ENCODE data around the gene CHRM2.

Gene CHRM2

GRCh38 chr7:136897676-136898075 is 29.2 kb downstream of the CHRM2 start:
- no peak for DNase-seq

- no peak for DNase-seq
Observed at GRCh38 chr7:136900005-136900404, 31.6 kb downstream of the CHRM2 start.

DNA sequence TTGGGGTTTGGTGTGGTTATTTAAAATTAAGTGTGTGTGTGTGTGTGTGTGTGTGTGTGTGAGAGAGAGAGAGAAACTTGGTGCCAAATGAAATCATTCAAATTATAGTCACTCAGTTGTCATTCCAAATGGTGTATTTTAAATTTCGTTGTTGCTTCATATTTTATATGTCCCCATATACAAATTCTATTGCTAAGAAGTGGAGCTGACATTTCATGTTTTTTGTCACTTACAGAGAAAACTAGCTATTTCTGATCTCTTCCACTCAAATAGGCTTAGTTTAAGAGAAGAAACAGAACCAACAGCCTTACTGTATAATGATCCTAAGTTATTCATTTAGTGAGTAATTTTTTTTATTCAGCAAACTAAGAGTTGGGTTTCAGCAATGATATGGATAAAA is 42.3 kb downstream of the CHRM2 start:
- no peak for DNase-seq

DNA sequence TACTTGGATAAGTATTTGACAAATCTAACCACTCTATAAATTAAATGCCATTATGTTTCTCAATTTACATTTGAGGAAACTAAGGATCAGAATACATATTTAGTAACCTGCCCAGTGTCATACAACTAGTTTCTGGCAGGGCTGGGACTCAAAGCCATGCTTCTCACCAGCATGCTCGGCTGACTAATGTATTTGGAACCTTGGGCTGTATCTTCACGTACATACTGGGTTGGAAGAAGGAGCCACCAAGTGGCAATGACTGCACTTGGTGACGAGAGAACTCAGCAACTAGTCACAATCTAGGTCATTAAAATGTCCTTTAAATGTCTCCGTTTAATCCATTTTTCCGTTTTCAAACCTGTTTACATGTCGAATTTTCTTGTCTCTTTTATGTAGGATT is 42.9 kb downstream of the CHRM2 start:
- no peak for DNase-seq

DNA sequence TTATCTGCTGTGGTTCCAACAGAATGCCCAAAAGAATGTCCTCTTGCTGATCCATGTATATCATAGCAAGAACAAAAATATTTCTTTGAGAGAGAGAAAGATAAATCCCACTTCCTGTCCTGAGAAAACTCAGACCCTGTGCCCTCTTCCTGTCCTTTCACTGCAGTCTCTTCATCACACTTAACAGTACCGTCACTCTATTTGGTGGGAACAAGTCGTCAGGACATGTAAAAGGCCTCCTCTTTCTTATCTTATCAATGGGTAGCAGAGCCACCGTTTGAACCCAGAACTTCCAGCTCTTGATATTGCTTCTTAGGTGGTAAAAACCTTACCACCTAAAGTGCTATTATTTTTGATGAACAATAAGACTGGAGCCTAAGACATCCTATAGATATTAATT is 43.9 kb downstream of the CHRM2 start:
- DNase-seq, result no peak

GRCh38 chr7:136914016-136914415 is 45.6 kb downstream of the CHRM2 start:
- DNase-seq, result no peak

GRCh38 chr7:136919820-136920219 is 51.4 kb downstream of the CHRM2 start:
- no peak for DNase-seq

- no peak for DNase-seq
Observed at GRCh38 chr7:136923111-136923667, 54.7 kb downstream of the CHRM2 start.

GRCh38 chr7:136925044-136925443 is 56.6 kb downstream of the CHRM2 start:
- DNase-seq, result no peak

DNA sequence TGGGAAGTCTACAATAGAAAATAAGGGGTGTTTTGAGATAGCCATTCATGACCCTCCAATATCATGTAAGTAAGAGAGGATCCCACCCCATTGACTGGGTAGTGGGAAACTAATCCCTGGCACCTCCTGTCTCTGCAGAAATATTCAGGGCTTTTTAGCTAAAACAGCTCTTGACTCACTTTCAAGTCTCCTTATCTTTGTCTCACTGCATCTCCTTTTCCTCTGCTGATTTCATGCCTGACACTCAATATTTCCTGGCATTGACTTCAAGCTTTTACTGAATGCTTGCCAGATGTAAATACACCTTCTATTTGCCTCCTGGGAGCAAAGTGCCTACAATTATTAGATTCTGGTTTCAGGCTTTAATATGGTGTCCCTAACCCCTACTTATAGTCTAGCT is 57.1 kb downstream of the CHRM2 start:
- DNase-seq, result no peak

GRCh38 chr7:136931169-136931867 is 62.9 kb downstream of the CHRM2 start:
- no peak for DNase-seq

DNA sequence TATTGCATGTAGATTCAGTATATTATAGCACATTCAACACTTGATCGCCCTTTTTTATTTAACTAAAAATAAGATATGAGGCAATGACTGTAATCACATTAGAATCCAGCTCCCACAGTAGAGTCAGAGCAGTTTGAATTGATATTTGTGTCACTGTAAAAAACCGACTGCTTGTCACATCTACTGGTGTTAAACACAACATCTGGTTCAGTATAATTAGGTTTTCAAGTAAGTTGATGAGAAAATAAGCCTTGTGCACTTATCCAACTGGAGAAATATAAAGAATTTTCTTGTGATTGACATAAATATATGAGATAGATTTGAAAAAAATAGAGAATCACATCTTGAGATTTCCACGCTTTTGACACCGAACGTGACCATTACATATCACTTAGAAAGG is 69.0 kb downstream of the CHRM2 start:
- DNase-seq, result no peak

DNA sequence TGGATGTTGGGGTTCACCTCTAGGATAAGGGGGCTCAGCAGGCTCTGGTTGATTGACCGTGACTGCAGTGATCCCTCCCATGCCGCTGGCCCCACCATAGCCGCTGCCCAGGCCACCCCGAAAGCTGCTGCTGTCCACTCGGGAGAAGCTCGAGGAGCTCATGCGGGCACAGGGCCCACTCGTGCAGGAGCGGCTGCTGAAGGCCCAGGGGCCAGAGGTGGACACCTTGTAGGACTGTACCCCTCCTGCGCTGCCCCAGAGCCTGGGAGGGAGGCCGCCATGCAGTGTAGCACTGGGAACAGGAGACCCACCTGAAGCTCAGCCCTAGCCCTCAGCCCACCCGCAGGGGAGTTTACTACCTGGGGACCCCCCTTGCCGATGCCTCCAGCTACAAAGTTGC is 70.0 kb downstream of the CHRM2 start:
- DNase-seq, result no peak

- no peak for DNase-seq
Observed at GRCh38 chr7:136940122-136940521, 71.7 kb downstream of the CHRM2 start.

DNA sequence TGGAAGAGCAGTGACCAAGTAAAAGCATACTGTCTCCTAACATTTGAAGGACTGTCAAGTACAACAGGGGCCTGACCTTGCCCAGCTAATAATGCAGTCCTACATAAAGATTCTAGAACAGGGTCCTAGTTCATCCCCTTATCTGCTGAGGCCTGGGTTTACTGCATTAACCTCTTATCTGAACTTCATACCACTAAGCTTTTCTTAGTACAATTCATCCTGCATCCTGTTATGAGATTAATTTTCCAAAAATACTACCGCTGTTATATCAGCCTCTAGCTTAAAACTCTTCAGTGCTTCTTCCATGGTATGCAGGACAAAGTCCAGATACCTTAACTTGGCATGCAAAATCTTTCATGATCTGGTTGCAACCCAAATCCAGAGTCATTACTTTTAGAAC is 72.5 kb downstream of the CHRM2 start:
- no peak for DNase-seq

DNA sequence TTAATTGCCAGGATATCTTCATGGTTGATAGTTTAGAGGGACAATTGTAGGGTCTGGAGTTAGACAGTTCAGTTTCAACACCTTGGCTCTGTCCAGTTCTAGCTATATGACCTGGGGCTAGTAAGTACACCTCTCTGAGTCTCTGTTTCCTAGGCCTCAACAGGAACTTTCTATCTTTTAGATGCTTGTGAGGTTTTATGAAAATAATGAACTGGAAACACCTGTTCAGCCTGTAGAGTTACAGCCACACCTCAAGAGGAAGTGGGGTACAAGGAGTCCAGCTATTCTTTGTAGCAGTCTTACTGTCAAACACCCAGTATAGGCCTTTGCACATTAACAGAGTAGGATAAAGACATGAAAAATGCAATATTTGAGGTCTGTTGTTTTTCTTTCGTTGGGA is 73.4 kb downstream of the CHRM2 start:
- no peak for DNase-seq

- DNase-seq, result no peak
Observed at GRCh38 chr7:136942401-136942800, 73.9 kb downstream of the CHRM2 start.

DNA sequence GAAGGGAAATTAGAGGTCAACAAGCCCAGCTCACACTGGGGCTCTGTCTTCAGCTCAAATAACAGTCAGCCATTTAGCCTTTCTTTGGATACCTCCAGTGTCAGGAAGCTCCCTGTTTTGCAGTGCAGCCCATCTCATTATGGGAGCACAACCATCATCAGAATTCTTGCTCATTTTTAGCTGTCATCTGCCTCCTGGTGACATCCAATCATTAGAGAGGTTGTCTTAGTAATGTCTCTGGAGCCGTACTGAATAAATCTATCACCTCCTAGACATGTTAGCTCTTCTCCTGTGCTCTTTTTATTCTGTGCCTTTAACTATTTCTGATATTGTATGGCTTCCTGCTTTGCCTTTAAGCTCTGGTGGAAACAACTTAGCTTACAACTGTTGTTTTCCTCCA is 74.5 kb downstream of the CHRM2 start:
- no peak for DNase-seq

- DNase-seq, result no peak
Observed at GRCh38 chr7:136947347-136947746, 78.9 kb downstream of the CHRM2 start.

DNA sequence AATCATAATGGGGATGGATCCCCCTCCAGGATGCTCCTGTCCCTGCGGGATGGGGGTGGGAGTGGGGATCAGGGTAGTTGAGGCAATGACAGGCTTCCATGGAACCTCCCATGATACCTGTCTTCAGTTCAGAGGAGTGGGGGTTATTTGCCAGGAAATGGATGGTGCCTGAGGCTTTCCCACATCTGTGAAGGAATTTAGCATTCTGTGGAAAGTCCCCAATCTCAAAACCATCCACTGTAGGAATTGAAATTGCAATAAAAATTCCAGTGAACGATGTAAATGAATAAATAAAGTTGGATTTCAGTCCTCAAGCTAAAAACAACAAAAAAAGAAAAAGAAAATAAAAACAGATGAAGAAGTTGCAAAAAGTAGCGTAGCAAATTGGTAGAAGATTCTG is 81.9 kb downstream of the CHRM2 start:
- DNase-seq, result no peak

- no peak for DNase-seq
Observed at GRCh38 chr7:136953386-136953785, 84.9 kb downstream of the CHRM2 start.

DNA sequence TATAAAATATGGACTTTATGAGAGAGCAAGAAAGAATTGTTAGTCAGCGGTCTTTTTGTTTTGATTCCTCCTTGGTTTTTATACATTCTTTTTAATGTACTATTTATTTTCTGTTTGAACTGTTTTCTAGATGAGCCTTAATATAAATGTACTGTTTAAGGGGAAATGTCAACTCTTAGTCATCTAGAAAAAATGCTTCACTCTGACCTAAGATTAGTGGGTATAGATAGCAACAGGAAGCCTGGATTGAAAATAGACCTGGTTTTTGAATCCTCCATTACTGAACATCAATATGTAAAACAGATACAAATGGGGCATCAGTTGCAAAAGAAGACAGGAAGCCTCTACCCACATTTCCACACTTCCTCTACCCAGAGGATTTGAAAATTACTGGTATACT is 87.8 kb downstream of the CHRM2 start:
- no peak for DNase-seq

GRCh38 chr7:136956671-136957070 is 88.2 kb downstream of the CHRM2 start:
- DNase-seq, result no peak

- no peak for DNase-seq
Observed at GRCh38 chr7:136957391-136957790, 88.9 kb downstream of the CHRM2 start.

DNA sequence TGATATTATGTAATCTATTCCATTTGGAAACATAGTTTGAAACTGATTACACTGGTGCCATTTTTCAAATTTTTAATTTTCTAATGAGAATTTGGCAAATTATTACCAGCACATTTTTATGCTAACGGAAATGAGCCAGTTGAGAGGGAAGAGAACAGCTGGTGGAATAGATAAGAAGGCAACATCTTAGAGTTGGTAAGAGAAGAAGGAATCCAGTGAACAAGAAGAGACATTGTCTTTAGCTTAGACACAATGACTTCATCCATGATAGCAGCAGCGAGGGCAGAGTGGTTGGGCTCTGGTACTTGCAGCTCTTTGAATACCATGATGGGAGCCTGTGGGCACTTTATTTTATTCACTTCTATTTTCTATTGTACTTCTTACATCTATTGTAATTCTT is 89.6 kb downstream of the CHRM2 start:
- no peak for DNase-seq

All from CD4-positive, alpha-beta T cell treated with Interferon gamma for 1 hour (primary cell).